Mucosa of descending colon (tissue), 3 donors: ENCODE results near the gene POC1A. TPM values are rescaled to one million over a fixed set of nuclear protein-coding genes. Genes with fewer than 3 reads are reported as not detected.

ENCODE experiments used
- ATAC-seq: fragments of 200-7000 bp; cut with Tn5 transposase; one replicate; pipeline ENCODE4 v1.9.1; 2020; ENCODE audit warnings: mild to moderate bottlenecking, moderate library complexity
- DNase-seq, 3 donors: peaks; one replicate each; pipeline ENCODE4 v3.0.0-alpha.2; 2020
- H3K36me3 ChIP-seq: fragments of 200-600 bp; one replicate; pipeline ENCODE4 v1.8.0; 2021; ENCODE audit warnings: low read depth, mild to moderate bottlenecking
- H3K4me1 ChIP-seq: fragments of 200-600 bp; one replicate; pipeline ENCODE4 v1.8.0; 2021; ENCODE audit warnings: low read depth, mild to moderate bottlenecking
- H3K4me3 ChIP-seq: fragments of 200-600 bp; one replicate; pipeline ENCODE4 v1.8.0; 2021; ENCODE audit warnings: mild to moderate bottlenecking
- H3K9me3 ChIP-seq: fragments of 200-600 bp; one replicate; pipeline ENCODE4 v1.8.0; 2021; ENCODE audit warnings: mild to moderate bottlenecking
- CTCF ChIP-seq: fragments of 200-600 bp; IDR thresholded peaks from one replicate; pipeline ENCODE4 v1.8.0; 2022; ENCODE audit warnings: antibody characterized with exemption, mild to moderate bottlenecking
- intact Hi-C, 2 donors: fragments of 100-400 bp; cut with DNase I in 1 of 2; cut with micrococcal nuclease in 1 of 2; formaldehyde crosslinking; loops; one replicate each; pipeline versions ENCODE4 v1.11.0 to v1.11.1; 2022; cut with DNase I, micrococcal nuclease
- long read RNA-seq, 2 donors: library from polyadenylated mRNA; unstranded; transcript quantifications; one replicate each; pipeline ENCODE4 v2.0.0, GENCODE V29; 2019 to 2021
- total RNA-seq, 3 donors: library from RNA; stranded (reverse); fragmentation: NEBNext Ultra II Directional in 2 of 3; extraction: Animal tissue kit (Norgen Biotek cat#: 25700) in 2 of 3; gene quantifications; one replicate each; pipeline versions ENCODE4 v1.2.1 to v1.2.4, GENCODE V29; 2021 to 2023
- donor health status: DM: no; HTN: no; CAD: no; lungs with moderate emphysema.
- donor health status: DM: no; HTN: no; CAD: no.
- donor health status: DM: no; HTN: yes; CAD: no.

Gene POC1A
- 10 to 100 TPM in 1 of 3 donors, 1 to 10 TPM in 2; 2.9 to 12.1 (median 7.7) TPM for total RNA-seq
- long read RNA-seq, donor 1, partial matches to known transcripts: 0 of 4 reads
- long read RNA-seq, donor 1, other reads (novel, unspliced or antisense): 0 of 4 reads
- long read RNA-seq, donor 2, transcript POC1A-202 (10 exons, 1,999 nt): minor isoform, 5 of 23 reads
- long read RNA-seq, donor 2, transcript POC1A-201 (11 exons, 1,898 nt): major isoform, 13 of 23 reads
- long read RNA-seq, donor 2, partial matches to known transcripts: 1 of 23 reads
- long read RNA-seq, donor 2, other reads (novel, unspliced or antisense): 4 of 23 reads

- no peaks in the 10 kb centered on the region for H3K36me3 ChIP-seq
- peak; percentile 96 for ATAC-seq
- intact Hi-C loops: no loop called here
- peaks cover 20% of the 10 kb centered on the region for H3K4me1 ChIP-seq
- TF ChIP-seq CTCF: no peak
- DNase-seq: peak; percentile 95 to 98 (median 96)
- H3K9me3 ChIP-seq: no peaks in the 10 kb centered on the region
- H3K4me3 ChIP-seq: peak within 1 kb of the TSS; percentile 35
Observed at GRCh38 chr3:52154135-52155094, at the start of gene POC1A. Gene POC1A (minus strand): TSS chr3:52154423. CDS start chr3:52154372, 51 bp downstream.

GRCh38 chr3:52203701-52204100 is 49.5 kb upstream of the POC1A start:
- Histone ChIP-seq H3K36me3 (peaks cover 22% of the 10 kb centered on the region), H3K4me3 (no peak overlapping the region), H3K4me1 (peaks cover 15% of the 10 kb centered on the region), H3K9me3 (no peaks in the 10 kb centered on the region)
- intact Hi-C loops: no loop called here
- DNase-seq (no peak), ATAC-seq (no peak)
- TF ChIP-seq CTCF: no peak

- intact Hi-C loops: no loop called here
- Histone ChIP-seq H3K4me3 (no peak overlapping the region), H3K36me3 (peaks cover 10% of the 10 kb centered on the region), H3K4me1 (peaks cover 19% of the 10 kb centered on the region), H3K9me3 (no peaks in the 10 kb centered on the region)
- no peak for ATAC-seq
- no peak for TF ChIP-seq CTCF
- DNase-seq: no peak
Observed at GRCh38 chr3:52202384-52203077, 48.3 kb upstream of the POC1A start.

GRCh38 chr3:52200981-52201679 is 46.9 kb upstream of the POC1A start:
- peaks cover 33% of the 10 kb centered on the region for H3K4me1 ChIP-seq
- peaks cover under 1% of the 10 kb centered on the region for H3K36me3 ChIP-seq
- H3K9me3 ChIP-seq: no peaks in the 10 kb centered on the region
- H3K4me3 ChIP-seq: no peak overlapping the region
- DNase-seq (no peak), ATAC-seq (no peak)
- no peak for TF ChIP-seq CTCF
- intact Hi-C loops: no loop called here
